GM21529 (cell line): ENCODE data around the gene SEMA4F.
"Not testable (repeated sequence)": the region's sequence is repeated elsewhere in the genome, so short reads cannot be mapped to it uniquely, and the experiment has no call there.

Source experiments
- ATAC-seq: cut with Tn5 transposase; IDR thresholded peaks from one replicate; pipeline ENCODE4 v1.9.1; 2021; ENCODE audit not compliant: unreplicated experiment

Gene SEMA4F, protein sequence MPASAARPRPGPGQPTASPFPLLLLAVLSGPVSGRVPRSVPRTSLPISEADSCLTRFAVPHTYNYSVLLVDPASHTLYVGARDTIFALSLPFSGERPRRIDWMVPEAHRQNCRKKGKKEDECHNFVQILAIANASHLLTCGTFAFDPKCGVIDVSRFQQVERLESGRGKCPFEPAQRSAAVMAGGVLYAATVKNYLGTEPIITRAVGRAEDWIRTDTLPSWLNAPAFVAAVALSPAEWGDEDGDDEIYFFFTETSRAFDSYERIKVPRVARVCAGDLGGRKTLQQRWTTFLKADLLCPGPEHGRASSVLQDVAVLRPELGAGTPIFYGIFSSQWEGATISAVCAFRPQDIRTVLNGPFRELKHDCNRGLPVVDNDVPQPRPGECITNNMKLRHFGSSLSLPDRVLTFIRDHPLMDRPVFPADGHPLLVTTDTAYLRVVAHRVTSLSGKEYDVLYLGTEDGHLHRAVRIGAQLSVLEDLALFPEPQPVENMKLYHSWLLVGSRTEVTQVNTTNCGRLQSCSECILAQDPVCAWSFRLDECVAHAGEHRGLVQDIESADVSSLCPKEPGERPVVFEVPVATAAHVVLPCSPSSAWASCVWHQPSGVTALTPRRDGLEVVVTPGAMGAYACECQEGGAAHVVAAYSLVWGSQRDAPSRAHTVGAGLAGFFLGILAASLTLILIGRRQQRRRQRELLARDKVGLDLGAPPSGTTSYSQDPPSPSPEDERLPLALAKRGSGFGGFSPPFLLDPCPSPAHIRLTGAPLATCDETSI

DNA sequence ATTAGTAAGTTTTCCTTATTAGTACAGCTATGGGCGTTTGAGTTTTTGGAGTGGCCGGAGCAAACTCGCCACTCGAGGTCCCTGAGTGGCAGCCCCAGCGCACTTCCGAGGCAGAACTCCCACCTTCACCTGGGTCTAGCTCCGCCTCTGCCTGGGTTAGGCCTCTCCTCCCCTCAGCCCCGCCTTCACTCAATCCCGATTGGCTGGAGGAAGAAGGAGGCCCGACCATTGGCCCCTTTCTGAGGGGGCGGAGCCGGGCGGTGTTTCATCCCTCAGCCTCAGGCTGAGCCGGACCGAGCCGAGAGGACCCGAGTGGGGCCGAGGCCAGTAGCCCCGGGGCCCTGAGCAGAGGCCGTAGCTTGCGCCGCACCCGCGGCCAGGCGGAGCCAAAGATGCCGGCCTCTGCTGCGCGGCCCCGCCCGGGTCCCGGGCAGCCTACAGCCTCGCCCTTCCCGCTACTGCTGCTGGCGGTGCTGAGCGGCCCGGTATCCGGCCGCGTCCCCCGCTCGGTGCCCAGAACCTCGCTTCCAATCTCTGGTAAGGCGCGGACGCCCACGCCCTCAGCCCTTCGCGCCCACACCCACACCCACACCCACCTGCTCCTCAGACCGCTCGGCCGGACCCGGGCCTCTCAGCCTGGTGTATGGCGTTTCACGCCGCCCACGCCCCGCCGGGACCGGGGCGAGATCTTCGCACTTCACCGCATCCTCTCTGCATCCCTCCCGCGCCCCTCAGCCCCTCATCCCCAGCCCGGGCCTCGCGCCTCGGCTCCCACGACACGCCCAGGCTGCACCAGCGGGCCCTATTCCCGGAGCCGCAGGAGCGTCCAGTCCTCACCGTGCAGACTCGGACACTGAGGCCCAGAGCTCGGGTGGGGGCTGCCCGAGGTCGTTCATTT lies at the start of gene SEMA4F:
Gene SEMA4F, plus strand, starts transcription at position 263 of the 898 bp plus-strand sequence. Its CDS starts 130 bp downstream, at position 393.
- ATAC-seq: peak; percentile 99

DNA sequence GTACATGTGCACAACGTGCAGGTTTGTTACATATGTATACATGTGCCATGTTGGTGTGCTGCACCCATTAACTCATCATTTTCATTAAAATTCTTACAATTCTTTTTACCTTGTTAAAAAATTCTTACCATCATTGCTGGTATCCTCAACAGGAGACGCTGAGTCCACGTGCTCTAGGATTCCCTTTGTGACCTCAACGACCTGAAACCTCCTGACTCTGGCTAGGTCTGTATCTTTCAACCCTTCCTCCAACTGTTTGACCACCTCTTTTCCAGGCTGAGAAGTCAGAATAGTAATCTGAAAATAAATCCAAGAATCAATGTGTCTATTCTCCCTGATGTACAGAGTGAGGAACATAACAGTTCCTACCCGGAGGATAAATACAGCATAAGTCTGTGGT lies 47.1 kb upstream of the SEMA4F start:
- no peak for ATAC-seq

DNA sequence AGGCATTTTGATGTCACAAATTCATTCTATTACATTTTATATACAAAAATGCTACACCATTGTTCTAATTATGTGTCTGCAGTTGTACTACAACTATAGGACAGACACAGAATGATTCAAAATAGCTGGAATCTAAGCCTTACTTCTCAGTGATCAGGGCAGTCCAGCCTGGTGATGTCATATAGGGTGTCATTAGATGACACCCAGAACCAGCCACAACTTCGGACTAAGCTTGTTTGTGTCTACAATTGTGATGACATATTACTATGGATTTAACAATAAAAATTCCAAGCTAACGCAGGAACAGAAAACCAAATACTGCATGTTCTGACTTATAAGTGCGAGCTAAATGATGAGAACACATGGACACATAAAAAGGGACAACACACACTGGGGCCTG lies 36.9 kb upstream of the SEMA4F start:
- no peak for ATAC-seq

DNA sequence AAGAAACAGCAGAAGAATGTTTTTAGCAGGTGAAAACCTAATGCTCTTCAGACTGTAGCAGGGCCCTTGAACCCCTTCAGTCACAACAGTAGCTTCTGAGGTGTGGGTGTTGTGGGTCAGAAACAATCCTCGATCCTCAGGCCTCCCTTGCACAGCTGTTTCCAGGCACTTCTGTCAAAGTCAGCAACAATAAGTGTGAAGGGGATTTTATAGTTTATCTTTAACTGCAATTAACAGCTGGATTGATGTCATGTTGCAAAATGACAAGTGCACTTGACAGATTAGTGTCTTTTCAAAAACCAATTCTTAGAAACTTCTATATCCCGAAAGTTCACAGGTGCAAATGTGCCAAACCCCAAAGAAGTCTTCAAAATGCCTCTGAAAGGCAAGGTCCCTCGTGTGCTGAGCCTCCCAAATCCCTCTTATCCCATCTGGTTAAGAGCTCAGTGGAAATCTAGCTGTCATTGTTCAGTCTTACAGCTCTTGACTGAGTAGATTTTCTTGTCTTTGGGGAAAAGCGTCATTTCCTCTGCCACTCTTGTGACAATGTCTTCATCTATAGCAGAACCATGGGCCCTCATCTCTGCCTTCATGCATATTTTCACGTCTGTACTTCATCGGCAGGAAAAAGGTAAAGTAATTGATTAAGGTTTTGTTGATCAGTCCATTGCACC lies 35.5 kb upstream of the SEMA4F start:
- no peak for ATAC-seq

DNA sequence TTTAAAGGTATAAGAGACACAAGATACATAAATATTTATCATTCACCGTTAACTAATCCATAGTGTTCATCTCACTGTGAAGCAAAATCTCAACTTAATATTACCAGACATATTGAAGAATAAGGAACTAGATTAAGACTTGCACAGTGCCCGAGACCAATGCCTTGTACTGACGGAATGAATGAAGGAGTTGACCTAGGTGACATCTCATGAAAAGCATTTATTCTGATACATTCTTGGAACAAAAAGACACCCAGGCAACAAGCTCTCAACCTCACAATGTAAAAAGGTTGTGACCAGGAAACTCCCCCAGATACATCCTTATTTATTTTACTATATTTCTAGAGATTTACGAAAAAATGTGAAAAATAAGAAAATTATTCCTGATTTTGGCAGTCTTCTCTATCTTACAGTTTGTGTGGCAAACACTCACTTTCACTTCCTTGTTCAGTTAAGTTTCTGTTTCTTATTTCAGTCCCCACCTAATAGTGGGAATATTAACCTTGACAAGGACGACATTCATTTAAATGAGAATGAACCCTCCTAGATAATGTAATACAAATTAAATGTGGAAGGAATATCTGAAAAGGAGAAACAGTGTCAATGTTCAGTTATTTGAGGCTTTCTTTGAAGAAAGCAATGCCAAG lies 34.3 kb upstream of the SEMA4F start:
- no peak for ATAC-seq

DNA sequence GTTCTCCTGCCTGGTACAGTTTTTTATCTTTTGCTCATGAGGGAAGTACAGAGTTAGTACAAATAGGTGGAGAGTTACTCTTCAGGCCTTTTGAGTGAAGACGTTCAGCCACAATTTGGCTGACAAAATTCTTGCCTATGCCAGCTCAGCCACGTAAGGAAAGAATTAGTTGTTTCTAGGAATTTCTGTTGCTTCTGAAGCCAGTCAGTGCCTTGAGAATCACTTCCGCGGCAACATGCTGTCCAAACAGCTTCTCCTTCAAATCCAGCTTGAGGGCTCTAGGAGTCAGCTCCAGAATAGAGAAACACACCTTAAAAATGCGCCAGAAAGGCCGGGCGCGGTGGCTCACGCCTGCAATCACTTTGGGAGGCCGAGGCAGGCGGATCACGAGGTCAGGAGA lies 33.4 kb upstream of the SEMA4F start:
- no peak for ATAC-seq

DNA sequence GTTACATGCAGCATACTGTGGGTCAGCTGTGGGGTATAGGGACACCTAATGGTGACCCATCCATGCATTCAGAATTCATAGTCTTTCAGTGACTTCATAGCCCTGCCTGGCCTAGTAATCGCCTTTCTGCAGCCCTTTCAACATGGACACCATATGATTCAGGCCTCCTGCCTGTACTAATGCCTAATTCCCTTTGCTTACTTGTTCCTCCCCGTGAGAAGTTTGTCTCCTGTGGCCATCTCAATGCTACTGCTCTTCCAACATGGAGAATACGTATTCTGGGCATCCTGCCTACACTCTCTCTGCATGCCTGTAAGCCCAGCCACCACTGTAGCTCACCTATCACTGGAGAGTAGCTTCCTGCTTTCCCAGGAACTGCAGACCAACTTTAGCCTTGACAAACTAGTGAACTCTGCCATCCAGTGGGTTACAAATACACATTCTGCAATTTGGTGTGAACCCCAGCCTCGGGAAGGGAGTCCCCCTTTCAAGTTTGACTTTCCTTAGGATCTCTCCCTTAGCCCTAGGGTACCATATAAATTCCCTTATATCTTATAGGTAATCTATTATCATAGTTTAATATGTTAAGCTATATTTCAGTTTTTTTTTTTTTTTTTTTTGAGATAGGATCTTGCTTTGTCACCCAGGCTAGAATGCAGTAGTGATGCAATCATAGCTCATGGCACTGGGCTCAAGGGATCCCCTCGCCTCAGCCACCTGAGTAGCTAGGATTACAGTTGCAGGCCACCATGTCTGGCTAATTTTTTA lies 28.2 kb upstream of the SEMA4F start:
- ATAC-seq: no peak

DNA sequence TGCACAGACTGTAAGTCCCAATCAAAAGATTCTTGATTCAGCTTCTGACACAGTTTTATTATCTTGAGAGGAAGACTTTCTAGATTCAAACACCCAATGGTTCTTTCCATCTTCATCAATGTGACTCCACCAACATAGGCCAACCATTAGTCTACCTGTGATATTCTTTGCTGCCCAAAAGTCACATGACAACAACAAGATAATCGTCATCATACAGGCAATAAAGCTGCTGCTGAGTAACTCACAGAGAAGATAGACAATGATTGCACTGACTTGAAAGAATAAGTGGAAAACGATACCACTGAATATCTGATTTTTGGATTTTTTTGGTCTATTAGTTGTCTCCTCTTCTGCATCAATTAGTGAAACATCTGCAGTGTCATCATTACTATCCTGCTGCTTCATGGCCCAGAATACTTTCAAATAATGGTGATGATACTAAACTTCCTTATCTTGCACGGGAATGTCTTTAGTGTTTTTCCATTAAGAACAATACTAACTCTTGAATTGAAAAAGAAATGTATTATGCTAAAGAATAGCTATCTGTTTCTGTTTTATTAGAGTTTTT lies 25.4 kb upstream of the SEMA4F start:
- no peak for ATAC-seq

DNA sequence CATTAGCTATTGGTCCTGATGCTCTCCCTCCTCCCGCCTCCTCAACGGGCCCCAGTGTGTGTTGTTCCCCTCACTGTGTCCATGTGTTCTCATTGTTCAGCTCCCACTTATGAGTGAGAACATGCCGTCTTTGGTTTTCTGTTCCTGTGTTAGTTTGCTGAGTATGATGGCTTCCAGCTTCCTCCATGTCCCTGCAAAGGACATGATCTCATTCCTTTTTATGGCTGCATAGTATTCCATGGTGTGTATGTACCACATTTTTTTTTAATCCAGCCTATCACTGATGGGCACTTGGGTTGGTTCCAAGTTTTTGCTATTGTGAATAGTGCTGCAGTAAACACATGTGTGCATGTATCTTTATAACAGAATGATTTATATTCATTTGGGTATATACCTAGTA lies 23.6 kb upstream of the SEMA4F start:
- ATAC-seq: not testable (repeated sequence)

DNA sequence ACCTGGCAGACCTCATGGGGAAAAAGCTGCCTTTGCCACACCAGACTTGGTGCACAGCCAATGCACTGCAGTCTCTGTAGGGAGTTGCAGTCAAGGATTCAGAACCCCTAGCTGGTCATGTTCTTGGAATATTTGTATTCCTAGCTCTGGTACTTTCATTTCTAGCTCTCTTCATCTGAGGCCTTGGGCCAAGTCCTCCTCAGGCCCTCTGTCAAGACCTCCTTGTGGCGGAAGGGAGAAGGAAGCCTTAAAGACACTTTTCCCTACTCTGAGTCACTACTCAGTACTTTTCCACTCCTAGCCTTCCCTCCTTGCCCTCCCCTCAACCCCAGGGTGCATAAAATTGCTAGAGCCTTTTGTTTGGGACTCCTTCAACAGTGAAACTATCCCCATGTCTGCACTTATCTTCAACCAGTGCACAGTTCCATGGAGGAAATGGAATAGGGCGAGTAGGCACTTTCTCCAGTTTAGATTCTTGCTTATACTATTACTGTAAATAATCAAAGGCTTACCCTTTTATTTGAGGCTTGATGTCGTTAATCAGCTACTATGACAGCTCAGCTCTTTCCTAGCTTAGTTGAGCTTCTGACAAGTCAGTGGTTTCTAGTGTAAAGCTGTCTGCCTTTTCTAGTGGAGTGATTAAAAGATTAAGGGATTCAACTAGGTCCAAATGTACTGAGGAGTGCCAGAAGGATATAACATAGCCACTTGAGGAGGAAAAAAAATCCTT lies 21.7 kb upstream of the SEMA4F start:
- no peak for ATAC-seq

DNA sequence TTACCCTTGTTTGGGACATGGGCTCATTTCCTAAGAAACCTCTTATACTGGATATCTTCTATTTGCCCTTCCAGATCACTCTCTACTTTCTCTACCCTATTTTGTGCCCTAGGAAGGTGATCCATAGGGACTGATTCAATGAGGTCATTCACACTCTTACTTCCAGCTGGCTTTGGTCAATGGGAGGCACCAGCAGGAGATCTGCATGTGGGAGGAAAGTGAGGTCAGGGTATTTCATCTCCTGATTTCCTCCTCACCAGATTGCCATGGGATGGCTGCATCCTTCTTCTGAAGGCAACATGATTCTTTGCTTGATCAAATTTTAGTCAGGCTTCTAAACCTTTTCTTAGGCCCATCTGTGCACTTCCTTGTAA lies 21.1 kb upstream of the SEMA4F start:
- ATAC-seq: no peak

DNA sequence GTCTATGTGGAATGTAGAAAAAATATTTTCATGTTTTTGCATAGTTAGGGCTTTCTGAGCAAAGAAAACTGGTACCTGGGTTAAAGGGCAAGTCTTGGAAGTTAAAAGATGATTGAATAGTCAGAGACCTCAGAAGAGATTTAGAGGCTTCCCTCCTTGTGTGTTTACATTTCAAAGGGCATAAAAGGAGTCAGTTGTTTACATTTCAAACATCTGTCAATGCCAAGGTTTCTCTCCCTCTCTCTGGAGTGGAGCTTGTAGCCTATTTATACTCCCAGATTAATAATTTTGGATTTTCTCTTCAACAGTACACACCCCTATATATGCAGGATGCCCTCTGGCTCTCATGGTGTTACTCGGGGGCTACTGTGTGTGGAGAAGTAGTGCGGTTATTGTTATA lies 14.5 kb upstream of the SEMA4F start:
- no peak for ATAC-seq

DNA sequence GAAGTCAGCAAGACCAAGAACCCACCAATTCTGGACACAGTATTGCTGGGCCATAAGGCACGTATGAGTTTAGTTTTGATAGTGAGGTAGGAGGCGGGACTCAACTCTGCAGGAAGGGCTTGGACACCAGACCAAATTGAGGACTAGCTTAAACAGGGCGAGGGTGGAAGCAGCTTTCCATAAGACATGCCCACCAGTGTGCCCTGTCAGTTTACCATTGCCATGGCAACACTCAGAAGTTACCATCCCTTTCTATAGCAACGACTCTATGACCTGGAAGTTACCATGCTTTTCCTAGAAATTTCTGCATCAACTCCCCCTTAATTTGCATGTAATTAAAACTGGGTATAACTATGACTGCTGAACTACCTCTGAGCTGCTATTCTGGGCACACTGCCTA lies 8.7 kb upstream of the SEMA4F start:
- ATAC-seq: no peak

DNA sequence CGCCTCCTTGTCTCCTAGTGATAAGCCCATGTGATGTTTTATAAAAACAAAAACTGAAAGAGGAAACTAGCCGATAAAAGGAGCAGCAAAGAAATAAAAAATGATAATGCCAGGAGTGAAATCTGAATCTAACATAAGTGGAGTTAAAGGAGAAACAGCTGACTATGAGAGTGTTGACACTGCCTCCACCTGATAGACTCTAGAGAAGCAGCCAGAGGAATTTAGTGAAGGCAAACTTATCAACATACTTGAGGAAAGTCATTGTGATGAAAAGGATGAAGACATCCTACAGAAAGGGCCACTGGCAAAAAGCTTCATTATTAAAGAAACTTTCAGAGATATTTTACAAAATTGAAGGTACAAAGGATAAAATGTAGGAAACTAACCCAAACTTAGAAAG lies 7.8 kb upstream of the SEMA4F start:
- ATAC-seq: no peak

DNA sequence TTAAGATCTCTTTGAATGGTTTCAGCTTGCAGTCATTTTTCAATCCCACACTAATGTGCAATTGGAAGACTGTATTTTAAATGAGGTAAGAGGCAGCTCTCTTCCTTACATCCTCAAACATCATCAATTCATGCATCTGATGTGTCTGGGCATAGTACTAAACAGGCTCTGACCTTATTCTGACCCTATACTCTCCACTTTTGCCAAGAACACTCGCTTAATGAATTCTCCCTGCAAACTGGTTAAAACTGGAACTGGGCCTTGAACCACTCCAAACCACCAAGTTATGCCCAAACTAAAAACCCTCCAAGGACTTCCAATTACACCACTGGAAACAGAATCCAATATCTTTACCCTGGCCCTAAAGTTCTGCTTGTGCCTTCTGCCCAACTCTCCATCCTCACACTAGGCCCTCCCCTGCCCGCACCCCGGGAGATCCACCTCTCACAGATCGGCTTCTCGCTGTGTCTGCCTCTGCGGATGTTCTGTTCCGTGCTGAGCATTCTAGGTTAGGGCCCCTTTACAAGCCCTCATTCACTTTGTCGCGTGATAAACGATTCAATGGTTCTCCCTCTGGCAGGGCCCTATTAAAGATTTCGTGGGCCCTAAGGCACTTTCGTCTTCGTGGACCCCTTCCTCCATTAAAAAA lies 7.1 kb upstream of the SEMA4F start:
- no peak for ATAC-seq

DNA sequence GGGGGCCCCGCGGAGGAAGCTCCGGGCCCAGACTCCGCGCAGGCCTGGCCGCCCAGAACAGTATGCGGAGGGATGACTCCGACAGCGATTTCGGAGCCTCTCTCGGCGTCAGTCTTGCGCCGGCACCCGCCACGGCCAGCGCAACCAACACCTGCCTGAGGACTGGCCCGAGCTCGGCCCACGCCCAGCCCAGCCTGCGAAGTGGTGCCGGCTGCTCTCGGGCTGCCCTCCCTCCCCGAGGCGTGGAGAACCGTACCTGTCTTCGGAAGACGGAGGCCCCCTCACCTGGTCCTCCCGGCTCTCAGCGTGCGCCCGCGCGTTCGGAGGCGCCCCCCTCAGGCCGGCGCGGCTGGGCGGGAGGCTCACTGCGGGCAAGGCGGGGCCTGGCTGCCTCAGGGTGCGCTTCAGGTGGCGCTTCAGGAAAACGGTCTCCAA lies 6.0 kb upstream of the SEMA4F start, which contains the start of gene M1AP:
Gene M1AP, minus strand, starts transcription at position 322 of the 435 bp plus-strand sequence. CDS start 8,055 bp downstream, outside the sequence.
- ATAC-seq: no peak

DNA sequence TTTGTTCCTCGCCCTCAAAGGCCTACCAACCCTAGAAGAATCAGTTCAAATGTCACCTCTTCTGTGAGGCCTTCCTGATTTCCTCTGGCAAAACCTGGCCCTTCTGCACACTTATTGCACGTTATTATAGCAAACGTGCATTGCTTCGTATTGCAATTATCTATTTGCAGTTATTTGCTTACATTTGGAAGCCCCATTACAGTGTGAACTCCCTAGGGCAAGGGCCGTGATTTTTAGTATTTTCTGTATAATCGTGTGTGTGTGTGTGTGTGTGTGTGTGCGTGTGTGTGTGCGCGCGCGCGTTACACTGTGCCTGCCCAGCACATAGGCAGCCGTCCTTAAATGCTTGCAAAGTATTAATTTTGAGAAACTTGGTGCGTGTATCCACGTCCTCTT lies 460 bp upstream of the SEMA4F start:
- ATAC-seq: peak; percentile 19

DNA sequence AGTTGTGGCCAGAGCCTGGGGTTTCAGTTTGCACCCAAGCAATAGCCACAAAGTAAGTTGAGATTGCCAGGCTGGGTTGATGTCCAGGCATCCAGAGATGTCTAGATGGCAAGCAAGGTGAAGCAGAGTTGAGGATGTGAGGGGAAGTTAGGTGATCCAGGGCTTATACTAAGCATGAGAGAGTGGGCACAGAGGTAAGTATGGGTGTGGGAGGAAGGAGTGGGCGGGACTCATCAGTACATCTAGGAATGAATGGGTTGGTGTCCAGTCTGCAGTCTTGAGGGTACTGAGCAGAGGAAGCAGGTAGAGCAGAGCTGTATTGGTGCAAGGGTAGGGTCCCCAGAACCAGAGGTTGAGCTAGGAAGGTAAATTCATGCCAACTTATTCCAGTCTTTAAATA lies 1.5 kb downstream of the SEMA4F start:
- no peak for ATAC-seq
